CD14-positive monocyte (primary cell): ENCODE results near the gene SV2B. TPM values are rescaled to one million over a fixed set of nuclear protein-coding genes. Genes with fewer than 3 reads are reported as not detected.

Experiments used
- DNase-seq, 3 donors: peaks; one replicate each; pipeline ENCODE4 v3.0.0-alpha.2; 2011 to 2022
- H2AFZ ChIP-seq: 2 replicates; pipeline ENCODE4 v1.6.0; 2012; ENCODE audit warnings: mild to moderate bottlenecking, low read depth, low read length, inconsistent platforms; ENCODE audit not compliant: insufficient read depth, poor library complexity, severe bottlenecking
- H3K27ac ChIP-seq, 2 donors: 1 replicate in 1 of 2; 2 replicates in 1 of 2; pipeline ENCODE4 v1.5.1; 2012 to 2013; ENCODE audit warnings: low read length in 2 of 2, control low read depth in 1 of 2, inconsistent platforms in 1 of 2, low read depth in 1 of 2, mild to moderate bottlenecking in 1 of 2
- H3K27me3 ChIP-seq, 2 donors: one replicate each; pipeline versions ENCODE4 v1.6.0 to v1.6.1; 2011 to 2013; ENCODE audit warnings: low read length in 2 of 2; ENCODE audit not compliant: control insufficient read depth in 2 of 2, insufficient read depth in 2 of 2
- H3K36me3 ChIP-seq, 2 donors: replicated peaks in 1 of 2; 1 replicate in 1 of 2; 2 replicates in 1 of 2; pipeline versions ENCODE4 v1.5.1 to v1.6.1; 2012 to 2013; ENCODE audit warnings: low read length in 2 of 2, control low read depth in 1 of 2, inconsistent platforms in 1 of 2, mild to moderate bottlenecking in 1 of 2; ENCODE audit not compliant: insufficient read depth in 2 of 2, control insufficient read depth in 1 of 2
- H3K4me1 ChIP-seq, 2 donors: 1 replicate in 1 of 2; 2 replicates in 1 of 2; pipeline versions ENCODE4 v1.5.1 to v1.6.1; 2012 to 2013; ENCODE audit warnings: low read length in 2 of 2, control low read depth in 1 of 2, inconsistent platforms in 1 of 2, mild to moderate bottlenecking in 1 of 2, moderate library complexity in 1 of 2; ENCODE audit not compliant: insufficient read depth in 2 of 2, control insufficient read depth in 1 of 2
- H3K4me2 ChIP-seq: replicated peaks from 2 replicates; pipeline ENCODE3; 2012; ENCODE audit warnings: low read length, moderate library complexity, mild to moderate bottlenecking; ENCODE audit not compliant: poor library complexity, severe bottlenecking; ENCODE audit errors: extremely low read depth
- H3K4me3 ChIP-seq, 3 experiments: fragments of 200-600 bp in 1 of 3; sonication (generic) in 1 of 3; replicated peaks in 1 of 3; 1 replicate in 2 of 3; 2 replicates in 1 of 3; pipeline ENCODE4 v1.5.1; 2011 to 2013; ENCODE audit warnings: low read length in 3 of 3, mild to moderate bottlenecking in 3 of 3, control low read depth in 2 of 3, low read depth in 2 of 3, inconsistent platforms in 1 of 3, moderate library complexity in 1 of 3
- H3K79me2 ChIP-seq: 2 replicates; pipeline ENCODE4 v1.6.0; 2012; ENCODE audit warnings: mild to moderate bottlenecking, control low read depth, inconsistent platforms, low read length, moderate library complexity; ENCODE audit not compliant: insufficient read depth
- H3K9ac ChIP-seq: 2 replicates; pipeline ENCODE4 v1.6.0; 2017; ENCODE audit warnings: low read length, mild to moderate bottlenecking; ENCODE audit not compliant: insufficient read depth, poor library complexity, severe bottlenecking
- H3K9me3 ChIP-seq, 2 donors: replicated peaks in 1 of 2; 1 replicate in 1 of 2; 2 replicates in 1 of 2; pipeline versions ENCODE4 v1.5.1 to v1.6.1; 2012 to 2013; ENCODE audit warnings: low read length in 2 of 2, control low read depth in 1 of 2; ENCODE audit not compliant: control insufficient read depth in 1 of 2, insufficient read depth in 1 of 2
- H4K20me1 ChIP-seq: 2 replicates; pipeline ENCODE4 v1.6.0; 2012; ENCODE audit warnings: mild to moderate bottlenecking, low read length, control low read depth, moderate library complexity; ENCODE audit not compliant: insufficient read depth
- H3K27ac Mint-ChIP-seq, 7 donors: one replicate each; pipeline ENCODE4 v1.8.0; 2020; ENCODE audit warnings: mild to moderate bottlenecking in 7 of 7, mixed read lengths in 7 of 7, moderate library complexity in 6 of 7, inconsistent platforms in 2 of 7
- H3K27me3 Mint-ChIP-seq, 3 donors: one replicate each; pipeline ENCODE4 v1.8.0; 2021 to 2022; ENCODE audit warnings: low read depth in 3 of 3, mild to moderate bottlenecking in 3 of 3, mixed read lengths in 3 of 3, moderate library complexity in 3 of 3, inconsistent platforms in 1 of 3
- H3K36me3 Mint-ChIP-seq, 2 donors: one replicate each; pipeline ENCODE4 v1.8.0; 2020; ENCODE audit warnings: mixed read lengths in 2 of 2, inconsistent platforms in 1 of 2, mild to moderate bottlenecking in 1 of 2
- H3K4me1 Mint-ChIP-seq: one replicate; pipeline ENCODE4 v1.8.0; 2020; ENCODE audit warnings: mild to moderate bottlenecking, mixed read lengths
- H3K4me3 Mint-ChIP-seq, 2 donors: one replicate each; pipeline ENCODE4 v1.8.0; 2020; ENCODE audit warnings: mild to moderate bottlenecking in 2 of 2, mixed read lengths in 2 of 2, moderate library complexity in 1 of 2
- H3K9me3 Mint-ChIP-seq, 7 donors: one replicate each; pipeline ENCODE4 v1.8.0; 2020 to 2022; ENCODE audit warnings: mixed read lengths in 7 of 7, mild to moderate bottlenecking in 6 of 7, moderate library complexity in 6 of 7, inconsistent platforms in 2 of 7
- WGBS: methylation state at CpG from one replicate; pipeline ENCODE4 v1.1.5; 2013; ENCODE audit warnings: missing lambda C conversion rate; ENCODE audit not compliant: insufficient coverage; 5-methylcytosine and 5-hydroxymethylcytosine counted together
- intact Hi-C, 2 donors: fragments of 100-400 bp; cut with micrococcal nuclease; formaldehyde crosslinking; loops; one replicate each; pipeline versions ENCODE4 v1.15.0 to v1.15.1; 2023
- polyA plus RNA-seq, 3 donors: library from polyadenylated mRNA; depleted of rRNA in 1 of 3; unstranded in 2 of 3; stranded (reverse) in 1 of 3; fragments of 300-500 nt in 2 of 3; fragments of >200 nt in 1 of 3; fragmentation: Illumina TruSeq in 2 of 3; gene quantifications; 1 replicate in 2 of 3; 2 replicates in 1 of 3; pipeline ENCODE4 v1.2.3, GENCODE V29; 2012 to 2021
- TF ChIP-seq, protein P1 (sequence below): fragments of 200-600 bp; IDR thresholded peaks from one replicate; pipeline ENCODE4 v1.8.0; 2022; ENCODE audit warnings: antibody characterized with exemption, mild to moderate bottlenecking

Gene SV2B
- polyA plus RNA-seq, 3 donors: not detected

DNA sequence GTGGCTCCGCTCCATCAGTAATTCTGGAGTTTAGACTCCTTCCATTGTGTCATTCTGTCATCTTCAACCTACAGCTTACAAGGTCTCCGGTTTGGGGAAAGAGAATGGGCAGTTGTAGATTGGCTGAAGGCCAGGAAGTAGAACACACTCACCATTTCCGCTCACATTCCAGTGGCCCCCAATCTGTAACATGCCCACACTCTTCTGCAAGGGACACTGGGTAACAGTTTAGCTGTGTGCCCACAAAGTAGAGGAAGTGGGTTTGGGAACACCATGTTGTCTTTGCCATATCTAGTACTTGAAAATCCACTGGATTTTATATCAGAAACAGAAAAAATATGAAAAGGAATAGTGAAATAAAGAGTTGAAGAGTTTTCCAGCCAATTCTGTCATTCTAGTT, 153.5 kb downstream of the SV2B start:
- Histone ChIP-seq H3K9ac (no peak overlapping the region), H3K4me2 (no peak overlapping the region), H3K9me3 (no peaks in the 10 kb centered on the region), H4K20me1 (no peaks in the 10 kb centered on the region), H3K79me2 (no peaks in the 10 kb centered on the region), H3K27ac (no peak overlapping the region), H3K4me3 (no peak overlapping the region), H2AFZ (no peak overlapping the region), H3K36me3 (no peaks in the 10 kb centered on the region), H3K4me1 (peaks cover 47 to 66% of the 10 kb centered on the region in 2 donors), H3K27me3 (no peaks in the 10 kb centered on the region)
- DNase-seq: peak in 2 of 3 donors; percentile 23 to 33
- intact Hi-C loops: no loop called here
- H3K9me3 Mint-ChIP-seq: peaks cover 0 to 7% (median 2%) of the 10 kb centered on the region in 7 donors
- peak overlapping the region in 1 of 7 donors; percentile 26 for H3K27ac Mint-ChIP-seq
- no CpG with 5 or more reads among the region's 3 CpGs for WGBS
- TF ChIP-seq, protein P1, sequence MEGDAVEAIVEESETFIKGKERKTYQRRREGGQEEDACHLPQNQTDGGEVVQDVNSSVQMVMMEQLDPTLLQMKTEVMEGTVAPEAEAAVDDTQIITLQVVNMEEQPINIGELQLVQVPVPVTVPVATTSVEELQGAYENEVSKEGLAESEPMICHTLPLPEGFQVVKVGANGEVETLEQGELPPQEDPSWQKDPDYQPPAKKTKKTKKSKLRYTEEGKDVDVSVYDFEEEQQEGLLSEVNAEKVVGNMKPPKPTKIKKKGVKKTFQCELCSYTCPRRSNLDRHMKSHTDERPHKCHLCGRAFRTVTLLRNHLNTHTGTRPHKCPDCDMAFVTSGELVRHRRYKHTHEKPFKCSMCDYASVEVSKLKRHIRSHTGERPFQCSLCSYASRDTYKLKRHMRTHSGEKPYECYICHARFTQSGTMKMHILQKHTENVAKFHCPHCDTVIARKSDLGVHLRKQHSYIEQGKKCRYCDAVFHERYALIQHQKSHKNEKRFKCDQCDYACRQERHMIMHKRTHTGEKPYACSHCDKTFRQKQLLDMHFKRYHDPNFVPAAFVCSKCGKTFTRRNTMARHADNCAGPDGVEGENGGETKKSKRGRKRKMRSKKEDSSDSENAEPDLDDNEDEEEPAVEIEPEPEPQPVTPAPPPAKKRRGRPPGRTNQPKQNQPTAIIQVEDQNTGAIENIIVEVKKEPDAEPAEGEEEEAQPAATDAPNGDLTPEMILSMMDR: no peak
- peaks cover 0 to 2% (median 0%) of the 10 kb centered on the region in 3 donors for H3K27me3 Mint-ChIP-seq
- peaks cover 54% of the 10 kb centered on the region for H3K4me1 Mint-ChIP-seq
- H3K4me3 Mint-ChIP-seq: peak overlapping the region in 1 of 2 donors; percentile 2
- peaks cover 0 to 2% of the 10 kb centered on the region in 2 donors for H3K36me3 Mint-ChIP-seq

DNA sequence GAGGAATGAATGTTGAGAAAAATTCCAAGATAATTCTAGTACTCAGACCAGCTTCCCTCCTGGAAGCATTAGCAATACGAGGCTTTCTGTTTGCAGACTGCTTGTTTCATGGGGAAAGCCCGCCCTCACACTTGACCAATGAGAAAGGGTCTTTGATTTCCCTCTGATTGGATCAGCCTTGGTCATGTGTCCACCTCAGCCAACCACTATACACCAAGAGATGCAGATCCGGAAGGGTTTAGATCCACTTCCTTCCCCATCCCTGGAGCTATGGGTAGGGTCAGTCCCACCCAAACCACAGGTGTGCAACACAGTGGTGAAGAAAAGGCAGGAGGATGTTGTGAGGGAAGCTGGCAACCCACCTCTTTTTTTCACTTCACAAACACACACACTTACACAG, 154.7 kb downstream of the SV2B start:
- DNase-seq: no peak
- H3K36me3 ChIP-seq: no peaks in the 10 kb centered on the region
- no peaks in the 10 kb centered on the region for H3K27me3 ChIP-seq
- no peak overlapping the region for H3K9ac ChIP-seq
- no peaks in the 10 kb centered on the region for H4K20me1 ChIP-seq
- peaks cover 55 to 75% of the 10 kb centered on the region in 2 donors for H3K4me1 ChIP-seq
- peaks cover 0 to 2% of the 10 kb centered on the region in 2 donors for H3K36me3 Mint-ChIP-seq
- no peak overlapping the region for H3K27ac ChIP-seq
- H3K27ac Mint-ChIP-seq: peak overlapping the region in 3 of 7 donors; percentile 29 to 63 (median 39)
- no peak overlapping the region for H2AFZ ChIP-seq
- H3K4me2 ChIP-seq: no peak overlapping the region
- intact Hi-C loops: no loop called here
- peaks cover 0 to 2% (median 0%) of the 10 kb centered on the region in 3 donors for H3K27me3 Mint-ChIP-seq
- TF ChIP-seq, protein P1: no peak
- H3K4me3 Mint-ChIP-seq: no peak overlapping the region
- H3K4me1 Mint-ChIP-seq: peaks cover 63% of the 10 kb centered on the region
- no CpG with 5 or more reads among the region's 3 CpGs for WGBS
- H3K9me3 Mint-ChIP-seq: peaks cover 0 to 5% (median 2%) of the 10 kb centered on the region in 7 donors
- H3K79me2 ChIP-seq: no peaks in the 10 kb centered on the region
- no peak overlapping the region for H3K4me3 ChIP-seq
- H3K9me3 ChIP-seq: no peaks in the 10 kb centered on the region
